ENCODE data around the gene TAF11L4.

DNA sequence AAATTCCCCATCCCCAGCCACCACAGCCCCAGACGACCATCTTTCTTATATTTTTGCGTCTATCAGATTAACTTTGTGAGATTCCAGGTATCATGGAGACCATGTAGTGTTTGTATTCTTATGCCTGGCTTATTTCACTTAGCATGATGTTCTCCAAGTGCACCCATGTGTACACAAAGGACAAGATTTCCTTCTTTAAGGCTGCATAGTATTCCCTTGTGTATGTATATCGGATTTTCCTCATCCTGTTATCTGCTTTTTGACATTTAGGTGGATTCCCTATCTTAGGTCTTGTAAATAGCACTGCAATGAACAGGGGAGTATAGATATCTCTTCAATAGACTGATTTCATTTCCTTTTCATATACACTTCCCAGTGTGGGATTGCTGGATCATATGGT, 28.8 kb upstream of the TAF11L4 start:
- TF ChIP-seq, protein P1, sequence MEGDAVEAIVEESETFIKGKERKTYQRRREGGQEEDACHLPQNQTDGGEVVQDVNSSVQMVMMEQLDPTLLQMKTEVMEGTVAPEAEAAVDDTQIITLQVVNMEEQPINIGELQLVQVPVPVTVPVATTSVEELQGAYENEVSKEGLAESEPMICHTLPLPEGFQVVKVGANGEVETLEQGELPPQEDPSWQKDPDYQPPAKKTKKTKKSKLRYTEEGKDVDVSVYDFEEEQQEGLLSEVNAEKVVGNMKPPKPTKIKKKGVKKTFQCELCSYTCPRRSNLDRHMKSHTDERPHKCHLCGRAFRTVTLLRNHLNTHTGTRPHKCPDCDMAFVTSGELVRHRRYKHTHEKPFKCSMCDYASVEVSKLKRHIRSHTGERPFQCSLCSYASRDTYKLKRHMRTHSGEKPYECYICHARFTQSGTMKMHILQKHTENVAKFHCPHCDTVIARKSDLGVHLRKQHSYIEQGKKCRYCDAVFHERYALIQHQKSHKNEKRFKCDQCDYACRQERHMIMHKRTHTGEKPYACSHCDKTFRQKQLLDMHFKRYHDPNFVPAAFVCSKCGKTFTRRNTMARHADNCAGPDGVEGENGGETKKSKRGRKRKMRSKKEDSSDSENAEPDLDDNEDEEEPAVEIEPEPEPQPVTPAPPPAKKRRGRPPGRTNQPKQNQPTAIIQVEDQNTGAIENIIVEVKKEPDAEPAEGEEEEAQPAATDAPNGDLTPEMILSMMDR (IDR thresholded peaks at IDR 0.05): no peak
- TF ChIP-seq, protein P2, sequence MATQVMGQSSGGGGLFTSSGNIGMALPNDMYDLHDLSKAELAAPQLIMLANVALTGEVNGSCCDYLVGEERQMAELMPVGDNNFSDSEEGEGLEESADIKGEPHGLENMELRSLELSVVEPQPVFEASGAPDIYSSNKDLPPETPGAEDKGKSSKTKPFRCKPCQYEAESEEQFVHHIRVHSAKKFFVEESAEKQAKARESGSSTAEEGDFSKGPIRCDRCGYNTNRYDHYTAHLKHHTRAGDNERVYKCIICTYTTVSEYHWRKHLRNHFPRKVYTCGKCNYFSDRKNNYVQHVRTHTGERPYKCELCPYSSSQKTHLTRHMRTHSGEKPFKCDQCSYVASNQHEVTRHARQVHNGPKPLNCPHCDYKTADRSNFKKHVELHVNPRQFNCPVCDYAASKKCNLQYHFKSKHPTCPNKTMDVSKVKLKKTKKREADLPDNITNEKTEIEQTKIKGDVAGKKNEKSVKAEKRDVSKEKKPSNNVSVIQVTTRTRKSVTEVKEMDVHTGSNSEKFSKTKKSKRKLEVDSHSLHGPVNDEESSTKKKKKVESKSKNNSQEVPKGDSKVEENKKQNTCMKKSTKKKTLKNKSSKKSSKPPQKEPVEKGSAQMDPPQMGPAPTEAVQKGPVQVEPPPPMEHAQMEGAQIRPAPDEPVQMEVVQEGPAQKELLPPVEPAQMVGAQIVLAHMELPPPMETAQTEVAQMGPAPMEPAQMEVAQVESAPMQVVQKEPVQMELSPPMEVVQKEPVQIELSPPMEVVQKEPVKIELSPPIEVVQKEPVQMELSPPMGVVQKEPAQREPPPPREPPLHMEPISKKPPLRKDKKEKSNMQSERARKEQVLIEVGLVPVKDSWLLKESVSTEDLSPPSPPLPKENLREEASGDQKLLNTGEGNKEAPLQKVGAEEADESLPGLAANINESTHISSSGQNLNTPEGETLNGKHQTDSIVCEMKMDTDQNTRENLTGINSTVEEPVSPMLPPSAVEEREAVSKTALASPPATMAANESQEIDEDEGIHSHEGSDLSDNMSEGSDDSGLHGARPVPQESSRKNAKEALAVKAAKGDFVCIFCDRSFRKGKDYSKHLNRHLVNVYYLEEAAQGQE (IDR thresholded peaks at IDR 0.05; ENCODE audit: insufficient read depth in 1 of 2, low read depth in 2 of 2, low read length in 1 of 2): no peak

Data from Panc1 (cell line).